Keratinocyte (primary cell): ENCODE data around the gene FBXO31. TPM values are rescaled to one million over a fixed set of nuclear protein-coding genes. Genes with fewer than 3 reads are reported as not detected.

ENCODE experiments used
- DNase-seq: peaks from one replicate; pipeline ENCODE4 v3.0.0-alpha.2; 2011; ENCODE audit warnings: low read depth, missing footprints, low spot score
- FAIRE-seq: peaks from 2 replicates; lab custom pipeline; 2011; peaks lifted over from hg19 to GRCh38; lab: Jason Lieb, UNC
- H2AFZ ChIP-seq: 2 replicates; pipeline ENCODE4 v1.6.0; 2012; ENCODE audit warnings: low read length, control low read depth, inconsistent platforms; ENCODE audit not compliant: control insufficient read depth
- H3K27ac ChIP-seq: 2 replicates; pipeline ENCODE4 v1.5.1; 2011; ENCODE audit warnings: low read length; ENCODE audit not compliant: control insufficient read depth, insufficient read depth
- H3K27me3 ChIP-seq: 3 replicates; pipeline ENCODE4 v1.6.0; 2011; ENCODE audit warnings: low read length; ENCODE audit not compliant: control insufficient read depth, insufficient read depth; ENCODE audit errors: extremely low read depth
- H3K36me3 ChIP-seq, 2 experiments: 2 replicates in 1 of 2; 3 replicates in 1 of 2; pipeline ENCODE4 v1.5.1; 2011; ENCODE audit warnings: low read length in 2 of 2, mild to moderate bottlenecking in 1 of 2; ENCODE audit not compliant: control insufficient read depth in 2 of 2, insufficient read depth in 2 of 2; ENCODE audit errors: extremely low read depth in 1 of 2
- H3K4me1 ChIP-seq: 3 replicates; pipeline ENCODE4 v1.5.1; 2011; ENCODE audit warnings: low read length; ENCODE audit not compliant: control insufficient read depth, insufficient read depth; ENCODE audit errors: extremely low read depth
- H3K4me2 ChIP-seq: 3 replicates; pipeline ENCODE4 v1.6.0; 2011; ENCODE audit warnings: low read depth, low read length; ENCODE audit not compliant: control insufficient read depth, insufficient read depth; ENCODE audit errors: extremely low read depth
- H3K4me3 ChIP-seq, 3 experiments: fragments of 200-600 bp in 1 of 3; sonication (generic) in 1 of 3; 2 replicates in 2 of 3; 3 replicates in 1 of 3; pipeline ENCODE4 v1.5.1; 2011 to 2016; ENCODE audit warnings: low read length in 3 of 3, mild to moderate bottlenecking in 3 of 3, control low read depth in 2 of 3, inconsistent platforms in 1 of 3, low read depth in 1 of 3, mixed read lengths in 1 of 3, mixed run types in 1 of 3, moderate library complexity in 1 of 3; ENCODE audit not compliant: control insufficient read depth in 2 of 3, insufficient read depth in 2 of 3; ENCODE audit errors: extremely low read depth in 1 of 3
- H3K79me2 ChIP-seq: 2 replicates; pipeline ENCODE4 v1.6.0; 2012; ENCODE audit warnings: low read length; ENCODE audit not compliant: control insufficient read depth, insufficient read depth
- H3K9ac ChIP-seq: 3 replicates; pipeline ENCODE4 v1.6.0; 2011; ENCODE audit warnings: low read length; ENCODE audit not compliant: control insufficient read depth, insufficient read depth; ENCODE audit errors: extremely low read depth
- H3K9me1 ChIP-seq: 3 replicates; pipeline ENCODE4 v1.6.0; 2011; ENCODE audit warnings: low read length; ENCODE audit not compliant: control insufficient read depth, insufficient read depth; ENCODE audit errors: extremely low read depth
- H3K9me3 ChIP-seq: 2 replicates; pipeline ENCODE4 v1.5.1; 2012; ENCODE audit warnings: low read depth, low read length; ENCODE audit not compliant: control insufficient read depth
- H4K20me1 ChIP-seq: 3 replicates; pipeline ENCODE4 v1.6.0; 2011; ENCODE audit warnings: low read length; ENCODE audit not compliant: control insufficient read depth, insufficient read depth; ENCODE audit errors: extremely low read depth
- EZH2 ChIP-seq: IDR thresholded peaks from one replicate; pipeline ENCODE4 v1.6.1; 2012; ENCODE audit warnings: inconsistent platforms, mild to moderate bottlenecking, low read length, moderate library complexity
- dilution Hi-C: fragments of 300-500 bp; cut with MboI; formaldehyde crosslinking; loops from one replicate; pipeline ENCODE4 v1.7.0; 2020; ENCODE audit warnings: low sequenced_read_pairs; ENCODE audit not compliant: extremely low pct_ligation_motif_present
- polyA plus RNA-seq, 5 experiments: library from polyadenylated mRNA; depleted of rRNA in 3 of 5; stranded (reverse) in 3 of 5; stranded (forward) in 1 of 5; unstranded in 1 of 5; fragments of >200 nt; gene quantifications; 1 replicate in 1 of 5; 2 replicates in 3 of 5; 3 replicates in 1 of 5; pipeline versions ENCODE4 v1.2.1 to v1.2.3, GENCODE V29; 2011 to 2012; ENCODE audit warnings: missing spikeins in 2 of 5, low read depth in 1 of 5, low replicate concordance in 1 of 5
- TF ChIP-seq, protein P1 (sequence below), 3 experiments: IDR thresholded peaks in 1 of 3; conservative IDR thresholded peaks in 1 of 3; optimal IDR thresholded peaks in 1 of 3; 2 replicates in 2 of 3; 3 replicates in 1 of 3; pipeline versions ENCODE3 to v1.5.1; 2011; ENCODE audit warnings: low read length in 3 of 3, mild to moderate bottlenecking in 3 of 3, moderate library complexity in 2 of 3, control low read depth in 1 of 3, inconsistent platforms in 1 of 3; ENCODE audit not compliant: insufficient read depth in 2 of 3; ENCODE audit errors: extremely low read depth in 1 of 3

FBXO31 gene
- polyA plus RNA-seq, 1 donor (not counting 4 experiments of a cell fraction or from before 2014, with no cell fraction given), result 17.0 TPM

DNA sequence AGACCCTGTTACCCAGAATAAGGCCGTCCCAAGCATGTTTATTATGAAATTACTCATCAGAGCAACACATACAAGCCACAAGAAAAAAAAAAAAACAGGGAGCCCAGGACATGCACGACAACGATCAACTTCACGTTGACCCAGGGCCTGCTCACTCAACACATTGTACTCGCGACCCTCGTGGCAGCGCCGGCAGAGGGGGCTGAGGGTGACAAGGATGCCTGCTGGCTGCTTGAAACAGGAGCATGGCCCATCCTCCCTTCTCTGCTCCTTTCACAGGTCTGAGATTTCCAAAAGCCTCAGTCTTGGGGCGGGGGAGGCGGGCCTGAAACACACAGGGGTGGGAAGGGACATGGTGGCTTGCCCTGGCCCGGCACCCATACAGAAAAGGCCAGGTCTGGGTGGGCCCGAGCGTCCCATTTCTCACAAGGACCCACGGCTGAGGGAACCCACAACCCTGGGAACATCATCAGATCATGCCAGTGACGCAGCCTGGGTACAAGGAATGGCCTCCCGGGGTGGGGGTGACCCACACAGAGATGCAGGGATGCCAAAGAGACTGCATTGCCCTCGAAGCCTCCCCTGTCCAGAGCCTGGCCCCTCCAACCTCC lies 45.3 kb downstream of the FBXO31 start:
- no peak overlapping the region for H3K9ac ChIP-seq
- no peak overlapping the region for H3K4me2 ChIP-seq
- H3K9me3 ChIP-seq, result no peaks in the 10 kb centered on the region
- H2AFZ ChIP-seq, result no peak overlapping the region
- H3K27ac ChIP-seq, result no peak overlapping the region
- H3K4me1 ChIP-seq, result no peaks in the 10 kb centered on the region
- H3K4me3 ChIP-seq, result no peak overlapping the region
- dilution Hi-C loops, result no loop called here
- H3K36me3 ChIP-seq, result peaks cover 12 to 34% of the 10 kb centered on the region in 2 experiments
- FAIRE-seq, result no peak
- H3K79me2 ChIP-seq, result no peaks in the 10 kb centered on the region
- H4K20me1 ChIP-seq, result no peaks in the 10 kb centered on the region
- no peak for DNase-seq
- no peaks in the 10 kb centered on the region for H3K27me3 ChIP-seq
- TF ChIP-seq, protein P1, sequence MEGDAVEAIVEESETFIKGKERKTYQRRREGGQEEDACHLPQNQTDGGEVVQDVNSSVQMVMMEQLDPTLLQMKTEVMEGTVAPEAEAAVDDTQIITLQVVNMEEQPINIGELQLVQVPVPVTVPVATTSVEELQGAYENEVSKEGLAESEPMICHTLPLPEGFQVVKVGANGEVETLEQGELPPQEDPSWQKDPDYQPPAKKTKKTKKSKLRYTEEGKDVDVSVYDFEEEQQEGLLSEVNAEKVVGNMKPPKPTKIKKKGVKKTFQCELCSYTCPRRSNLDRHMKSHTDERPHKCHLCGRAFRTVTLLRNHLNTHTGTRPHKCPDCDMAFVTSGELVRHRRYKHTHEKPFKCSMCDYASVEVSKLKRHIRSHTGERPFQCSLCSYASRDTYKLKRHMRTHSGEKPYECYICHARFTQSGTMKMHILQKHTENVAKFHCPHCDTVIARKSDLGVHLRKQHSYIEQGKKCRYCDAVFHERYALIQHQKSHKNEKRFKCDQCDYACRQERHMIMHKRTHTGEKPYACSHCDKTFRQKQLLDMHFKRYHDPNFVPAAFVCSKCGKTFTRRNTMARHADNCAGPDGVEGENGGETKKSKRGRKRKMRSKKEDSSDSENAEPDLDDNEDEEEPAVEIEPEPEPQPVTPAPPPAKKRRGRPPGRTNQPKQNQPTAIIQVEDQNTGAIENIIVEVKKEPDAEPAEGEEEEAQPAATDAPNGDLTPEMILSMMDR (optimal IDR thresholded peaks at IDR 0.05 in 1 of 3, IDR thresholded peaks at IDR 0.05 in 1 of 3, conservative IDR thresholded peaks at IDR 0.05 in 1 of 3; ENCODE audit: extremely low read depth in 1 of 3, insufficient read depth in 2 of 3, low read length in 3 of 3), result no peak
- no peak for TF ChIP-seq EZH2
- H3K9me1 ChIP-seq, result no peaks in the 10 kb centered on the region

DNA sequence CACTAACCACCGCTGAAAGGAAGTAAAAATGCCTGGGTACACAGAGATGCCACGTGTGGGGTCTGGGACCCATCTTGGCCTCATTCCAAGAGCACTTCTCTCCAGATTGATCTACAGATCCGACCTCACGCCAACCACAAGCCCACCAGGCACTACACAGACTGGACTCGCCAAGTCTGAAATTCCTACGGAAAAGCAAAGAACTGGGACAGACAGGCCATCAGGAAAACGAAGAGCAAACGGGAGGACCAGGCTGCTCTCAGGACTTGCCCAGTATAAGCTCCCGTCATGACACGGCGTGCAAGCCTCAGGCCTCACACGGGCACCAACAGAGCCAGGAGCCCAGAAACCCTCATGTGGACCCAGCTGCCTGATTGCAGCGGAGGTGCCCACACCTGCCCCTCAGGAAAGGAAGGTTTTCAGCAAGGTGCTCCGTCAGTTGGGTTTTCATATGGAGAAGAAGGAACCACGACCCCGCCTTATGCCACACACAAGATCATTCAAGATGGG lies 46.3 kb downstream of the FBXO31 start:
- no peak for FAIRE-seq
- no peaks in the 10 kb centered on the region for H3K9me1 ChIP-seq
- H3K9ac ChIP-seq, result no peak overlapping the region
- DNase-seq, result no peak
- no peaks in the 10 kb centered on the region for H3K79me2 ChIP-seq
- no peak overlapping the region for H3K4me2 ChIP-seq
- dilution Hi-C loops, result no loop called here
- H2AFZ ChIP-seq, result no peak overlapping the region
- TF ChIP-seq, protein P1 (optimal IDR thresholded peaks at IDR 0.05 in 1 of 3, IDR thresholded peaks at IDR 0.05 in 1 of 3, conservative IDR thresholded peaks at IDR 0.05 in 1 of 3; ENCODE audit: extremely low read depth in 1 of 3, insufficient read depth in 2 of 3, low read length in 3 of 3), result no peak
- no peak for TF ChIP-seq EZH2
- no peaks in the 10 kb centered on the region for H3K9me3 ChIP-seq
- no peaks in the 10 kb centered on the region for H3K4me1 ChIP-seq
- no peak overlapping the region for H3K27ac ChIP-seq
- peaks cover 15 to 31% of the 10 kb centered on the region in 2 experiments for H3K36me3 ChIP-seq
- H4K20me1 ChIP-seq, result no peaks in the 10 kb centered on the region
- H3K27me3 ChIP-seq, result no peaks in the 10 kb centered on the region
- no peak overlapping the region for H3K4me3 ChIP-seq
